OCI-LY3 (cell line): Measurements from ENCODE around the gene CUX1.

ENCODE experiments used
- H2AFZ ChIP-seq: fragments of 200-600, 300-600 bp; shearing (Covaris generic); 2 replicates; pipeline ENCODE4 v1.6.0; 2014; ENCODE audit warnings: antibody characterized with exemption, low read depth, low read length
- H3K27ac ChIP-seq: fragments of 200-600, 300-600 bp; sonication (generic); 2 replicates; pipeline ENCODE4 v1.5.1; 2014; ENCODE audit warnings: mild to moderate bottlenecking, low read length, moderate library complexity, mixed read lengths
- H3K27me3 ChIP-seq: fragments of 200-600, 300-600 bp; sonication (generic); 2 replicates; pipeline ENCODE4 v1.6.1; 2014; ENCODE audit warnings: low read depth, low read length, mixed read lengths
- H3K36me3 ChIP-seq: fragments of 200-600, 300-600 bp; sonication (generic); replicated peaks from 2 replicates; pipeline ENCODE3; 2014; ENCODE audit warnings: low read depth, low read length, mixed read lengths
- H3K4me1 ChIP-seq: fragments of 300-600, 200-600 bp; sonication (generic); 2 replicates; pipeline ENCODE4 v1.6.1; 2014; ENCODE audit warnings: low read length, mixed read lengths
- H3K4me2 ChIP-seq: fragments of 200-600, 300-600 bp; sonication (generic); 2 replicates; pipeline ENCODE4 v1.6.1; 2014; ENCODE audit warnings: low read length, mixed read lengths
- H3K4me3 ChIP-seq: fragments of 300-600, 200-600 bp; sonication (generic); 2 replicates; pipeline ENCODE4 v1.5.1; 2014; ENCODE audit warnings: antibody characterized with exemption, mild to moderate bottlenecking, low read length, moderate library complexity
- H3K79me2 ChIP-seq: fragments of 300-600, 200-600 bp; shearing (Covaris generic); 2 replicates; pipeline ENCODE4 v1.6.1; 2014; ENCODE audit warnings: mild to moderate bottlenecking, low read length, mixed read lengths
- H3K9ac ChIP-seq: fragments of 300-600, 200-600 bp; shearing (Covaris generic); 2 replicates; pipeline ENCODE4 v1.6.0; 2014; ENCODE audit warnings: mild to moderate bottlenecking, low read length, moderate library complexity
- H3K9me3 ChIP-seq: fragments of 200-600, 300-600 bp; shearing (Covaris generic); 2 replicates; pipeline ENCODE4 v1.6.1; 2014; ENCODE audit warnings: low read length, mixed read lengths; ENCODE audit not compliant: insufficient read depth
- H4K20me1 ChIP-seq: fragments of 200-600, 300-600 bp; sonication (generic); 2 replicates; pipeline ENCODE4 v1.6.1; 2016; ENCODE audit warnings: low read length, mixed read lengths; ENCODE audit not compliant: insufficient read depth
- CTCF ChIP-seq: fragments of 200-600, 300-600 bp; sonication (generic); IDR thresholded peaks from 2 replicates; pipeline ENCODE4 v1.5.1; 2014; ENCODE audit warnings: antibody characterized with exemption, low read length, low read depth
- EZH2phosphoT487 ChIP-seq: fragments of 200-600 bp; shearing (Covaris generic); IDR thresholded peaks from 2 replicates; pipeline ENCODE4 v1.6.1; 2018; ENCODE audit warnings: antibody characterized with exemption, mixed run types, low read depth

The CUX1 gene

GRCh38 chr7:101781439-101781838 is 36.0 kb upstream of the CUX1 start:
- no peaks in the 10 kb centered on the region for H4K20me1 ChIP-seq
- H2AFZ ChIP-seq = no peak overlapping the region
- no peak overlapping the region for H3K9ac ChIP-seq
- no peaks in the 10 kb centered on the region for H3K9me3 ChIP-seq
- H3K4me2 ChIP-seq = no peak overlapping the region
- H3K79me2 ChIP-seq = no peaks in the 10 kb centered on the region
- no peaks in the 10 kb centered on the region for H3K36me3 ChIP-seq
- H3K4me1 ChIP-seq = no peaks in the 10 kb centered on the region
- TF ChIP-seq CTCF (no peak), EZH2phosphoT487 (no peak)
- no peak overlapping the region for H3K4me3 ChIP-seq
- H3K27me3 ChIP-seq = peaks cover 16% of the 10 kb centered on the region
- H3K27ac ChIP-seq = no peak overlapping the region

GRCh38 chr7:101782476-101782875 is 35.0 kb upstream of the CUX1 start:
- TF ChIP-seq EZH2phosphoT487 (no peak), CTCF (no peak)
- Histone ChIP-seq H3K27ac (no peak overlapping the region), H4K20me1 (no peaks in the 10 kb centered on the region), H3K27me3 (peaks cover 13% of the 10 kb centered on the region), H3K9me3 (no peaks in the 10 kb centered on the region), H3K79me2 (no peaks in the 10 kb centered on the region), H2AFZ (no peak overlapping the region), H3K4me2 (no peak overlapping the region), H3K4me1 (no peaks in the 10 kb centered on the region), H3K36me3 (no peaks in the 10 kb centered on the region), H3K4me3 (no peak overlapping the region), H3K9ac (no peak overlapping the region)

GRCh38 chr7:101782896-101783295 is 34.5 kb upstream of the CUX1 start:
- no peak overlapping the region for H2AFZ ChIP-seq
- no peaks in the 10 kb centered on the region for H3K4me1 ChIP-seq
- no peaks in the 10 kb centered on the region for H3K9me3 ChIP-seq
- H3K4me2 ChIP-seq = no peak overlapping the region
- H3K27me3 ChIP-seq = peaks cover 13% of the 10 kb centered on the region
- H3K79me2 ChIP-seq = no peaks in the 10 kb centered on the region
- no peak overlapping the region for H3K4me3 ChIP-seq
- no peaks in the 10 kb centered on the region for H4K20me1 ChIP-seq
- H3K36me3 ChIP-seq = no peaks in the 10 kb centered on the region
- no peak overlapping the region for H3K27ac ChIP-seq
- TF ChIP-seq CTCF (no peak), EZH2phosphoT487 (no peak)
- H3K9ac ChIP-seq = no peak overlapping the region

- no peaks in the 10 kb centered on the region for H3K9me3 ChIP-seq
- peaks cover 13% of the 10 kb centered on the region for H3K27me3 ChIP-seq
- no peak overlapping the region for H3K9ac ChIP-seq
- H3K4me2 ChIP-seq = no peak overlapping the region
- TF ChIP-seq CTCF (no peak), EZH2phosphoT487 (no peak)
- no peak overlapping the region for H3K27ac ChIP-seq
- H3K4me3 ChIP-seq = no peak overlapping the region
- no peaks in the 10 kb centered on the region for H3K4me1 ChIP-seq
- no peaks in the 10 kb centered on the region for H3K36me3 ChIP-seq
- H3K79me2 ChIP-seq = no peaks in the 10 kb centered on the region
- H2AFZ ChIP-seq = no peak overlapping the region
- H4K20me1 ChIP-seq = no peaks in the 10 kb centered on the region
Measured at GRCh38 chr7:101783381-101784181, 33.8 kb upstream of the CUX1 start.
